DMS 273 treated with DMSO at 0.1 percent for 48 hours (cell line): ENCODE measurements around the gene HOMER2.
"Not testable (repeated sequence)": the region's sequence is repeated elsewhere in the genome, so short reads cannot be mapped to it uniquely, and the experiment has no call there.

Source experiments
- DNase-seq: peaks from one replicate; lab custom pipeline; 2025; lab: John Stamatoyannopoulos, UW

The HOMER2 gene

GRCh38 chr15:82894971-82895520, 57.5 kb downstream of the HOMER2 start:
- no peak for DNase-seq

DNA sequence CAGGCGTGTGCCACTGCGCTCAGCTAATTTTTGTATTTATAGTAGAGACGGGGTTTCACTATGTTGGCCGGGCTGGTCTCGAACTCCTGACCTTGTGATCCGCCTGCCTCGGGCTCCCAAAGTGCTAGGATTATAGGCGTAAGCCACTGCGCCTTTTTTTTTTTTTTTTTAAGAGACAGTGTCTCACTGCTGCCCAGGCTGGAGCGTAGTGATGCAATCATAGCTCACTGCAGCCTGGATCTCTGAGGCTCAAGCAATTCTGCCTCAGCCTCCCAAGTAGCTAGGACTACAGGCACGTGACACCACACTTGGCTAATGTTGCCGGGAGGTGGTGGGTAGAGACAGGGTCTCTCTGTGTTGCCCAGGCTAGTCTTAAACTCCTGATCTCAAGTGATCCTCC, 59.0 kb downstream of the HOMER2 start:
- DNase-seq = not testable (repeated sequence)

DNA sequence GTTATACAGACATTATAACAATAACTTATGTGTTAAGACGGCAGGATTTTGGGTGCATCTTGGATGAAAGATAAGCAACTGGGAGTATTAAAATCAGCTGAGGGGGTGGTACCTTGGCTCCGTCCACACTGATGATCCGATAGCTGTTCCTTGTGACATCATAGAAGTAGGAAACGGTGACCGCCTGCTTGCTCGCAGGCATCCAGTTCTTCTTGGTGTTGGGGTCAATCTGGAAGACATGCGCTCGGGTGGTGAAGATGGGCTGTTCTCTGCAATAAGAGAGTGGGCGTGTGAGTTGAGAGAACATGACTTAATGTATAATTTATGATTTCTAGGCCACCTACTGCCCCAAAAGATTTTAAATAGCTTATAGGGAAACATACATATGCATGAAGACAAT, 59.9 kb downstream of the HOMER2 start:
- DNase-seq = no peak

- no peak for DNase-seq
Observed at GRCh38 chr15:82890995-82891390, 61.5 kb downstream of the HOMER2 start.

DNA sequence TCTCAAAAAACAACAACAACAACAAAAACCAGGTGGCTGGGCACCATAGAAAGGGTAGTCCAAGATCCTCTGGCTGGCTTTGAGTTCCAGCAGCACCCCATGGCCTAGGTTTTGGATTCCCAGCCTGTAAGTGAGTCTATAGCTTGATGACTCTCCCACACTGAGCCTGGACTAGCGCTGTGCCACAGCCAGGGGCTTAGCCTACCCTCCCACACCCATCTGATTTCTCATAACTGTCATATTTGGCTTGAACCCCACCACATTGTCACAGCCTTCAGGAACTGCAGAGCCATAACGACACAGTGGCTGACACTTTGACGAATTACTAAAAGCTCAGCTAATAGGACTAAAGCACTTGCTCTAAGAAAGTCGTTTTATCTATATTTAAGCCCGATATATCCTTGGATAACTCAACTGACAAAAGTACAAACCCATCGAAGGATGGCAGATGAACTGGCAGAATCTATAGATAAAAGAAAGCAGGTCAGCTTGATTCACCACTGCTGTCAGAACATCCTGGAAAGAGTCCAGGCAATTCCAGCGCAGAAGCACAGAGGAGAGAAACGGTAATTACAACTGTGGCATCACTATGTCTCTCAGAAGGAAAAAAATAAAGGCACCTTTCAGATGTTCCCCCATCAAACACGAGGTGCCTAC, 62.1 kb downstream of the HOMER2 start:
- DNase-seq = no peak

GRCh38 chr15:82882273-82882928, 70.1 kb downstream of the HOMER2 start:
- DNase-seq = no peak

GRCh38 chr15:82881747-82882146, 70.8 kb downstream of the HOMER2 start:
- no peak for DNase-seq

DNA sequence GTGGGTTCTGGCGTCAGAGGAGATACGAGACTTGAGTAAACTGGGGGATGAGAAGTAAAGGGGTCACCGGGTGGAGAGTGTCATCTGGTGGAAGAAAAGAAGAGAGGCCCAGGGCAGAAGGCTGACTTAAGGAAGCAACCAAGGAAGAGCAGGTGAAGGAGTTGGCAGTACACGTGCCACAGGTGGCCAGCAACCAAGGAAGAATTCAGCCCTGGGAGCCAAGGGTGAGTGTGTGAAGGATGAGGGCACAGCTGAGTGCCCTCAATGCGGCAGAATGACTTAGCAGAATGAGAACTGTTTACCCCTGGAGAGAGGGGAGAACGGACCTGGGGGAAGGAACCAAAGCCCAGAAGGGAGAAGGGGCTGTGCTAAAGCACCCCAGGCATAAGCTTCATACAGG, 71.8 kb downstream of the HOMER2 start:
- no peak for DNase-seq

DNA sequence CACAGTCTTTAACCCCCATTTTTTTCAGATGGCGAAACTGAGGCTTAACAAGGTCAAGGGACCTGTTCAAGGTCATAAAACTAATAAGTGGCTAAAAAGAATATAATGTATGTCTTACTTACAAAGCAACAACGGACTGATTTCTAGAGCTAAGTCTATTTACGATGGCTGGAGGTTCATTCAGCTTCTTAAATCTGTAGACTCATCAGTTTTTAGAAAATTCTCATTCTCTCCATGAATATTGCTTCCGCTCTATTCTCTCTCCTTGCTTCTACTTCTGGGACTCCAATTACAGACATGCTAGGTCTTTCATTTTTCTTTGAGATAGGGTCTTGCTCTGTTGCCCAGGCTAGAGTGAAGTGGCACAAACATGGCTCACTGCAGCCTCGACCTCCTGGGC, 74.2 kb downstream of the HOMER2 start:
- no peak for DNase-seq

DNA sequence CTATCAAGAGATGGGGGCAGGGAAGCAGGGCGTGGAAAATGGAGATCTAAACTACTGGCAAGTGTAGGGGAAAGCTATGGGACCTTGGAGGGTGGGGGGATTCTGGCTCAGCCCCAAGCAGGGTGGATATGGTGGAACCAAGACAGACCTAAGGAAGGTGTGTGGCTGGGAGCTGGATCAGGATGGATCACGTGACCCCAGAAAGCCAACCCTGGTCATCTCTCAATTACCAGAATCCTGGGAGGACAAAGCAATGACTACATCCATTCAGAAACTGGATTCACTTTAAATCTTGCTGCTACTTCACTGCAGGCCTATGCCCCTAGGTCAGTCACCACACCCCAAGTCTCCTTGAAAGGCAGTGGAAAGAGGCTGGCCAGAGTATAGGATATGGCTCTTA, 74.7 kb downstream of the HOMER2 start:
- DNase-seq = no peak

DNA sequence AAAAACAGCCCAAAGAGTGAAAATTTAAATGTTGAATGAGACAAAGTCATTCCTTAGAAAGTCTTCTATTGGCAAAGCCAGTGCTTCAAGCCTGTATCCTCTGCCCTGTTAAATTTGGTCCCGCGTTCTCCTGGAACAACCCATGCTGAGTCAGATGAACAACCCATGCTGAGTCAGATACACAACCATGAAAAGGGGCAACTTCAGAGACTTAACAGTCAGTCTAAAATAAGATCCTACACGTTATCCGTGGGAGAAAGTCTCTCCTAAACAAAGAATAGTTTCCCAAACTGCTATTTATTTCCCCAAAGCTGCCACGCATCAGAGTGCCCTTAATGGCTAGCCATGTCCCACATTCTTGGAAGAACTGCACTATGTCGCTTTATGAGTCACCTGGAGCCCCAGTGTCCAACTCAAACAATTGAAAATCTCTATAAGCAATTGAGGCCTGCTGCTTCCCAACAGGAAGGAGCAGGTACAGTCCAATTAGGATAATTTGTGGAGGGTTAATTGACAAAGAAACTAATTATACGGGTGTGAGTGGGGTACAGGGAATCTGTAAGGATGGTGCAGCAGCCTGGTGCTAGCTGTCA, 77.0 kb downstream of the HOMER2 start:
- no peak for DNase-seq

DNA sequence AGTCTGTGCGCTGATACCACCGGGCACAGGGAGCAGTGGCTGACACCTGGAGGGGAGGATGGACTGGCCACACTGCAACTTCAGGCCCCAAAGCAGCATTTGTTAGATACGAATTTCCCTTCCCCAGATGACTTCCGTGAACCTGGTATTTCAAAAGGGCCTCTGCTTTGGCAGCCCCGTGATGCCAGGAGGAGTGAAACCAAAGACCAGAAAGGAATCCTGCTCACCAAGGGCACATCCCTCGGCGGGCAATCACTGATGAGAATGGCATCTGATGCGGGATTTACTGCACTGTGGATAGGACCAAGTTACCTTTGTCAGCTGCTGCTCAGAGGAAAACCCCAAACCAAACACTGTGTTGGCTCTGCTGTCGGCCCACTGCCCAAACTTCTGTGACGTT, 77.6 kb downstream of the HOMER2 start:
- DNase-seq = no peak

DNA sequence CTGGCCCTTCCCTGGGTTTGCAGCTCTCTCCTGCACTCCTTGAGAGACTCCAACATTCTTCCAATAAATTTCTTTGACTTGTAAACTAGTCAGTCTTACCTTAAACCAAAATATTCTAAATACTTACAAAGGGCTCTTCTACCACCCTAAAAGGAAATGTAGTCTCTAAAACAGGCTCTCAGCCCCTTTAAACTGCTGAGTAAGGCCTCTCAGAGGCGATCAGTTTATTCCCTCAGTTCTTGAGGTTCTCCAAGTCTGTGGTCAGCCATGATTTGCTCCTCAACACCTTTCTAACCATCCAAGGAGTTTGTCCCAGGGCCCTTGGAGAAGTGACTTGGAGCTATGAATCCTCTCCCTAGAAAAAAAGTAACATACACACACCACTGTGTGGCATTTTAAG, 78.3 kb downstream of the HOMER2 start:
- no peak for DNase-seq

DNA sequence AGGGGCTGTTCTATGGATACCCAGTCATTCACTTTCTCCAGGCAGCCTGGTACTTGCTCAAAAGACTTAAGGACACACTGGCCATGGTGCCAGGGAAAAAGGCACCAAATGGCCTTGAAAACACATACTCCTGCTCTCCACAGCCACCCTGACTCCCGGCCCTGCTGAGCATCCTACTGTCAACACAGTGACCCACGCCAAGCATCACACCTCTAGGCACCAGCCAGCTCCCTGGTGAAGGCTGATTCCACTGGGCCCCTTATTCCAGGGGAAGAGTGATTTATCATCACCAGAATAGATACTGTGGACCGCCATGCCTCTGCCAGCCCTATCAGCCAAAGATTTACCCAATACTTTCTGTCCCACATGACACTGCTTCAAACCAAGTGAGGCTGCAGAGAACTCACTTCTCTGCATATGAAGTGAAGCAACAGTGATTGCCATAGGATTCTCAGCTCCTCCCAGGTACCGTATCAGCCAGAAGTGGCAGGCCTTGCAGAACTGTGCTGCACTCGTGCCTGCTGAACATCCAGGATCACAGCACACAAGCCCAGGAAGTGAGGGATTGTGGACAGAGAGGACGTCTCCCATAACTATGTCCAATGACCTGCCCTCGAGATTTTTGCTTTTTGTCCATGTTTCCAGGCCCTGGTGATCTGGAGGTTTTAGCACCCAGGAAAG, 79.4 kb downstream of the HOMER2 start:
- no peak for DNase-seq

DNA sequence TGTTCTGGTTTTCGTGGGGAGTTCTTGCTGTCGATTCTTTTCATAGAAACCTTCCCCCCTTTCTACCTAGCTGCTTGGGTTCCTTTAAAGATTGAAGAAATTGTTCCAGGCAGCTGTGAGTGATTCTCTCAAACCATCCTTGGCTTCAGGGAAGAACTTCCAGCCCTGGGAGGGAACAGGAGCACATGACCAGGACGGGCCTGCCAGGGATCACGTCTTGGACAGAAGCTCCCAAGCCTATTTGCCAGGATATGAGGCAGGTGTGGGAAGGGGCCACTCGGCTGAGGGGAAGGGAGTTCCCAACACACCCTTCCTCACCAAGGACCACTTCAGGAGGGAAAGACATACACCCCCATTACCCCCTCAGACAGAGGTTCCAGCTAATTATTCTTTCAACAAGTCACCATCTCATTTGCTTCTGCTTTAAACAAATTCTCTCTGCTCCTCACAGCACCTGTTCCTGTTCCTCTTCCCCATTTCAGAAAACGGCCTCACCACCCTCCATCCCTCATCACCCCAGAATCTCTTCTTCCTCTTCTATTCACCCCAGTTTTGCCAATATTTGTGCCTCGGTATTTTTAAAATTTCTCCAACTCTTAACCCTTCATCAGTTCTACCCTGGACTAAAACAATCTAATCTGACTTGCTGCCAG, 80.6 kb downstream of the HOMER2 start:
- no peak for DNase-seq

DNA sequence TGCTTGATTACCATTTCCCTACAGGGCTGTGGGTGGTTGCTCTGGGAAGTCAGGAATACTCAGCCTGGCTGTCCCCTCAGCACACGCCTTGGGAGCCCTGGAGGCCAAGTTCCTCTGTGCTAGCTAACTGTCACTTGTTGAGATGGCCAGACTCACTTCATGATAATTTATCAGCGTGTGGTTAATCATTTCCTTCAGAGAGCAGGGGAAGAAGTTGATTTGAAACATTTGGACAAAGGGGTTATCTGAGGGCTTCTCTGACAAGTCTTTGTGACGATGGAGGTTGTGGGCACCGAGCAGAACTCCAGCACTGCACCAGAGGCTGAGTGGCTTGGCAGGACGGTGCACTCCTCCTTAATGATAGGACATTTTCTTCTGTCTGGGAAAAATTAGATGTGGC, 81.2 kb downstream of the HOMER2 start:
- DNase-seq = no peak

DNA sequence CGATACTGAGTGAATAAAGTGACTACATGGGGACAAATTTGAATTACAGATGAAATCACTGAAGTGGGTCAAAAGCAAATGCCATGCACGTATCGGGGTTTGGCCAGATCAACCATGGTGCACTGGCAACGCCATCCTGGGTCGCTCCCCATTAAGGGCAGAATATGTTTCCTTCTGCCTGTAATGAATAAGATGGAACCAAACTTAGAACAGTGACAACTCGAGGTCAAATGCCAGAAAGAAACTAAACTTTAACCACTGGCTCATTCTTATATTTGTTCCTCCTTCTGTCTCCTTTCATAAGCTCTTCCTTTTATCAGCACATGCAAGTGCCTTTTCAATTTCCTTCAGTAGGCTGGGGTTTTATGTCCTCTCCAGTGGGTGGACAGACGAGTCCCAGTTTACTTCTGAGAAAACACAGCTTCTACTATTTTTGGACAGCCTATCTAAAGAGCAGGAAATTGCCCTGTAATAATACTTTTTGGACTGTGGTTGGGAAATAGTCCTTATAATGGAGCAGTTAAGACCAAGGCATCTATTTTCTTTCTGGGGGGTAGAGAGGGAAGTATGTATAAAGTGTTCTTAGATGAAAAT, 81.7 kb downstream of the HOMER2 start:
- no peak for DNase-seq

- not testable (repeated sequence) for DNase-seq
Observed at GRCh38 chr15:82865981-82866380, 86.5 kb downstream of the HOMER2 start.

DNA sequence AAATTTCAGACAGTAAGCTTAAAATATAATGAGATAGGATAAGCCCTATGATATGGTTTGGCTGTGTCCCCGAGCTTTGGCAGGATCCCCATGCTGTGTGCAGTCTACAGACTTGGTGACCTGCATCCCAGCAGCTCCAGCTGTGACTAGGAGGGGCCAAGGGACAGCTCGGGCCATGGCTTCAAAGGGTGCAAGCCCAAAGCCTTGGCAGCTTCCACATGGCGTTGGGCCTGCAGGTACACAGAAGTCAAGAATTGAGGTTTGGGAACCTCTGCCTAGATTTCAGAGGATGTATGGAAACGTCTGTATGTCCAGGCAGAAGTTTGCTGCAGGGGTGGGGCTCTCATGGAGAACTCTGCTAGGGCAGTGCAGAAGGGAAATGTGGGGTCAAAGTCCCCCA, 86.9 kb downstream of the HOMER2 start:
- not testable (repeated sequence) for DNase-seq

DNA sequence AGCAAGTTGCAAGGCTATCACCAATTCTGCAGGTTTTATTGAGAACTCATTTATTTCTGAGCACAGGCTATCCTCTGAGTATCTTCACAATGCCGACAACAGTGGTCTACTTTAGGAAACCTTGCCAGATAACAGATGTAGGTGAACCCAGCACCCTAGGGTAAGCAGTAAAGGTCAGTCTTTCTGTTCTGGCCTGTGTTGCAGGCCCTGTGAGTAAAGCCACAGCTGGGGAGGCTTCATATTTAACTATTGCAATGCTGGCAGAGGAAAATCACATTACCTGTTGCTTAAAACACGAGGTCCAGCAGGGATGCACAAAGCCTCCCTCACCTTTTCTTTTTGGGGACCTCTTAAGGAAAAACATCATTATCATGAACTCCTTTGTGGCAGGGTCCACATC, 87.6 kb downstream of the HOMER2 start:
- DNase-seq = no peak

DNA sequence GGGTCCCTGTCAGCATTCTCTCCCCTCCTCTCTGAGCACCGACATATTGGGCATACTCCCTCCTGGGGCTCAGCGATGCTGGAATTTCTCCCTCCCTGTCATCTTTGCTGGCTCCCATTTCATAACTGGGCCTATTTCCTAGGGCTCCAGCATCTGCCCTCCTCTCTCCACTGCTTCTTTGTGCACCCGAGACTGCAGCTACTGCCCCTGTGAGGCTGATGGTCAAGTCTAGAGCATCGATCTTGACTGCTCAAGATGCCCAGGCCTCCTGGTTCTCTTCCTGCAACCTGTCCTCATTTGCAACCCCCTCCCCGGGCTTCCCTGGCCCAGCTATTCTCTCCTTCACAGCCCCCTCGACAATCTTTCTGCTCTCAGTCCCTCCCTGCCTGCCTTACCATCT, 89.6 kb downstream of the HOMER2 start:
- DNase-seq = no peak

DNA sequence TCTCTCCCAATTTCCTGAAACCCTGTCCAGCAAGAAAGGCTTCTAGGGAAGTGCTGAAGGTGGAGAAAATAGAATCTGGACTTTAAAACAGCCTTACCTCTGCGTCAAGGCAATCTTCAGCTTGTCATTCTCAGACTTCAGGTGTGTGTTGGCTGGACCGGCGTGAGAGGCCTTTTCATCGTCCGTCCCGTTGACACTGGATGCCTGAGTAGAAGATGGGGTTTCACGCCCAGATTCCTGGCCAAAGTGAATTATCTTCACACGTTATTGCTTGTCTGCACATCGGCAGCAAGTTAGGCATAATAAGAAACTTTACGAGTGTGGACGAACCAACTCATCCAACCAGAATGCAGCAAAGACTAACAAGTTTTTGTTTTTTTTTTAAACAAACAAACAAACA, 93.6 kb downstream of the HOMER2 start:
- no peak for DNase-seq
